CD14-positive monocyte (primary cell): ENCODE data around the gene ATXN1. TPM values are rescaled to one million over a fixed set of nuclear protein-coding genes. Genes with fewer than 3 reads are reported as not detected.

Experiments
- DNase-seq, 3 donors: peaks; one replicate each; pipeline ENCODE4 v3.0.0-alpha.2; 2011 to 2022
- H2AFZ ChIP-seq: 2 replicates; pipeline ENCODE4 v1.6.0; 2012; ENCODE audit warnings: mild to moderate bottlenecking, low read depth, low read length, inconsistent platforms; ENCODE audit not compliant: insufficient read depth, poor library complexity, severe bottlenecking
- H3K27ac ChIP-seq, 2 donors: 1 replicate in 1 of 2; 2 replicates in 1 of 2; pipeline ENCODE4 v1.5.1; 2012 to 2013; ENCODE audit warnings: low read length in 2 of 2, control low read depth in 1 of 2, inconsistent platforms in 1 of 2, low read depth in 1 of 2, mild to moderate bottlenecking in 1 of 2
- H3K27me3 ChIP-seq, 2 donors: one replicate each; pipeline versions ENCODE4 v1.6.0 to v1.6.1; 2011 to 2013; ENCODE audit warnings: low read length in 2 of 2; ENCODE audit not compliant: control insufficient read depth in 2 of 2, insufficient read depth in 2 of 2
- H3K36me3 ChIP-seq, 2 donors: replicated peaks in 1 of 2; 1 replicate in 1 of 2; 2 replicates in 1 of 2; pipeline versions ENCODE4 v1.5.1 to v1.6.1; 2012 to 2013; ENCODE audit warnings: low read length in 2 of 2, control low read depth in 1 of 2, inconsistent platforms in 1 of 2, mild to moderate bottlenecking in 1 of 2; ENCODE audit not compliant: insufficient read depth in 2 of 2, control insufficient read depth in 1 of 2
- H3K4me1 ChIP-seq, 2 donors: 1 replicate in 1 of 2; 2 replicates in 1 of 2; pipeline versions ENCODE4 v1.5.1 to v1.6.1; 2012 to 2013; ENCODE audit warnings: low read length in 2 of 2, control low read depth in 1 of 2, inconsistent platforms in 1 of 2, mild to moderate bottlenecking in 1 of 2, moderate library complexity in 1 of 2; ENCODE audit not compliant: insufficient read depth in 2 of 2, control insufficient read depth in 1 of 2
- H3K4me2 ChIP-seq: replicated peaks from 2 replicates; pipeline ENCODE3; 2012; ENCODE audit warnings: low read length, moderate library complexity, mild to moderate bottlenecking; ENCODE audit not compliant: poor library complexity, severe bottlenecking; ENCODE audit errors: extremely low read depth
- H3K4me3 ChIP-seq, 3 experiments: fragments of 200-600 bp in 1 of 3; sonication (generic) in 1 of 3; replicated peaks in 1 of 3; 1 replicate in 2 of 3; 2 replicates in 1 of 3; pipeline ENCODE4 v1.5.1; 2011 to 2013; ENCODE audit warnings: low read length in 3 of 3, mild to moderate bottlenecking in 3 of 3, control low read depth in 2 of 3, low read depth in 2 of 3, inconsistent platforms in 1 of 3, moderate library complexity in 1 of 3
- H3K79me2 ChIP-seq: 2 replicates; pipeline ENCODE4 v1.6.0; 2012; ENCODE audit warnings: mild to moderate bottlenecking, control low read depth, inconsistent platforms, low read length, moderate library complexity; ENCODE audit not compliant: insufficient read depth
- H3K9ac ChIP-seq: 2 replicates; pipeline ENCODE4 v1.6.0; 2017; ENCODE audit warnings: low read length, mild to moderate bottlenecking; ENCODE audit not compliant: insufficient read depth, poor library complexity, severe bottlenecking
- H3K9me3 ChIP-seq, 2 donors: replicated peaks in 1 of 2; 1 replicate in 1 of 2; 2 replicates in 1 of 2; pipeline versions ENCODE4 v1.5.1 to v1.6.1; 2012 to 2013; ENCODE audit warnings: low read length in 2 of 2, control low read depth in 1 of 2; ENCODE audit not compliant: control insufficient read depth in 1 of 2, insufficient read depth in 1 of 2
- H4K20me1 ChIP-seq: 2 replicates; pipeline ENCODE4 v1.6.0; 2012; ENCODE audit warnings: mild to moderate bottlenecking, low read length, control low read depth, moderate library complexity; ENCODE audit not compliant: insufficient read depth
- H3K27ac Mint-ChIP-seq, 7 donors: one replicate each; pipeline ENCODE4 v1.8.0; 2020; ENCODE audit warnings: mild to moderate bottlenecking in 7 of 7, mixed read lengths in 7 of 7, moderate library complexity in 6 of 7, inconsistent platforms in 2 of 7
- H3K27me3 Mint-ChIP-seq, 3 donors: one replicate each; pipeline ENCODE4 v1.8.0; 2021 to 2022; ENCODE audit warnings: low read depth in 3 of 3, mild to moderate bottlenecking in 3 of 3, mixed read lengths in 3 of 3, moderate library complexity in 3 of 3, inconsistent platforms in 1 of 3
- H3K36me3 Mint-ChIP-seq, 2 donors: one replicate each; pipeline ENCODE4 v1.8.0; 2020; ENCODE audit warnings: mixed read lengths in 2 of 2, inconsistent platforms in 1 of 2, mild to moderate bottlenecking in 1 of 2
- H3K4me1 Mint-ChIP-seq: one replicate; pipeline ENCODE4 v1.8.0; 2020; ENCODE audit warnings: mild to moderate bottlenecking, mixed read lengths
- H3K4me3 Mint-ChIP-seq, 2 donors: one replicate each; pipeline ENCODE4 v1.8.0; 2020; ENCODE audit warnings: mild to moderate bottlenecking in 2 of 2, mixed read lengths in 2 of 2, moderate library complexity in 1 of 2
- H3K9me3 Mint-ChIP-seq, 7 donors: one replicate each; pipeline ENCODE4 v1.8.0; 2020 to 2022; ENCODE audit warnings: mixed read lengths in 7 of 7, mild to moderate bottlenecking in 6 of 7, moderate library complexity in 6 of 7, inconsistent platforms in 2 of 7
- CTCF ChIP-seq: fragments of 200-600 bp; IDR thresholded peaks from one replicate; pipeline ENCODE4 v1.8.0; 2022; ENCODE audit warnings: antibody characterized with exemption, mild to moderate bottlenecking
- WGBS: methylation state at CpG from one replicate; pipeline ENCODE4 v1.1.5; 2013; ENCODE audit warnings: missing lambda C conversion rate; ENCODE audit not compliant: insufficient coverage; 5-methylcytosine and 5-hydroxymethylcytosine counted together
- intact Hi-C, 2 donors: fragments of 100-400 bp; cut with micrococcal nuclease; formaldehyde crosslinking; loops; one replicate each; pipeline versions ENCODE4 v1.15.0 to v1.15.1; 2023
- polyA plus RNA-seq, 3 donors: library from polyadenylated mRNA; depleted of rRNA in 1 of 3; unstranded in 2 of 3; stranded (reverse) in 1 of 3; fragments of 300-500 nt in 2 of 3; fragments of >200 nt in 1 of 3; fragmentation: Illumina TruSeq in 2 of 3; gene quantifications; 1 replicate in 2 of 3; 2 replicates in 1 of 3; pipeline ENCODE4 v1.2.3, GENCODE V29; 2012 to 2021

The ATXN1 gene
- polyA plus RNA-seq, 3 donors, result 8.8 to 19.1 (median 10.9) TPM

- no peak overlapping the region for H3K27ac ChIP-seq
- H3K79me2 ChIP-seq, result no peaks in the 10 kb centered on the region
- 100% methylated on average over 1 of the region's 1 CpG for whole genome bisulfite sequencing
- peaks cover 11 to 12% of the 10 kb centered on the region in 2 donors for H3K36me3 Mint-ChIP-seq
- H2AFZ ChIP-seq, result no peak overlapping the region
- intact Hi-C loops, result no loop called here
- no peaks in the 10 kb centered on the region for H3K36me3 ChIP-seq
- H4K20me1 ChIP-seq, result peaks cover 31% of the 10 kb centered on the region
- H3K9ac ChIP-seq, result no peak overlapping the region
- peaks cover 7% of the 10 kb centered on the region for H3K4me1 Mint-ChIP-seq
- no peaks in the 10 kb centered on the region for H3K9me3 ChIP-seq
- no peaks in the 10 kb centered on the region for H3K9me3 Mint-ChIP-seq
- no peak overlapping the region for H3K27ac Mint-ChIP-seq
- no peak for TF ChIP-seq CTCF
- no peaks in the 10 kb centered on the region for H3K27me3 ChIP-seq
- no peak overlapping the region for H3K4me3 Mint-ChIP-seq
- DNase-seq, result no peak
- H3K4me1 ChIP-seq, result no peaks in the 10 kb centered on the region
- no peak overlapping the region for H3K4me2 ChIP-seq
- no peaks in the 10 kb centered on the region for H3K27me3 Mint-ChIP-seq
- H3K4me3 ChIP-seq, result no peak overlapping the region
Measured at GRCh38 chr6:16371401-16371800, 389.9 kb downstream of the ATXN1 start.

GRCh38 chr6:16370943-16371342, 390.3 kb downstream of the ATXN1 start:
- Histone ChIP-seq H3K36me3 (no peaks in the 10 kb centered on the region), H3K9me3 (no peaks in the 10 kb centered on the region), H3K4me3 (no peak overlapping the region), H3K4me1 (no peaks in the 10 kb centered on the region), H3K27me3 (no peaks in the 10 kb centered on the region), H4K20me1 (peaks cover 30% of the 10 kb centered on the region), H3K9ac (no peak overlapping the region), H3K4me2 (no peak overlapping the region), H2AFZ (no peak overlapping the region), H3K27ac (no peak overlapping the region), H3K79me2 (no peaks in the 10 kb centered on the region)
- H3K4me3 Mint-ChIP-seq, result no peak overlapping the region
- no peak for TF ChIP-seq CTCF
- H3K27me3 Mint-ChIP-seq, result no peaks in the 10 kb centered on the region
- 100% methylated on average over 1 of the region's 2 CpGs for WGBS
- H3K4me1 Mint-ChIP-seq, result peaks cover 7% of the 10 kb centered on the region
- no peak for DNase-seq
- intact Hi-C loops, result no loop called here
- peaks cover 11 to 12% of the 10 kb centered on the region in 2 donors for H3K36me3 Mint-ChIP-seq
- no peaks in the 10 kb centered on the region for H3K9me3 Mint-ChIP-seq
- no peak overlapping the region for H3K27ac Mint-ChIP-seq
